Activated CD4-positive, alpha-beta memory T cell treated with anti-CD3 and anti-CD28 coated beads, Interleukin-2, amount 10 ng/mL, durations not matched to agents 7 days and 5 days (primary cell): Measurements from ENCODE around the gene PRELP. TPM values are rescaled to one million over a fixed set of nuclear protein-coding genes. Genes with fewer than 3 reads are reported as not detected.

Experiments
- CTCF ChIA-PET: fragments of 350-600 bp; sonication (Branson Sonifier 250); formaldehyde crosslinking; loops from one replicate; lab custom pipeline; 2021; ENCODE audit warnings: antibody characterized with exemption, inconsistent platforms; lab: Charles Lee
- POLR2A ChIA-PET: fragments of 350-600 bp; sonication (Branson Sonifier 250); formaldehyde crosslinking; loops from one replicate; lab custom pipeline; 2021; ENCODE audit warnings: antibody characterized with exemption; lab: Charles Lee
- DNase-seq: peaks from one replicate; pipeline ENCODE4 v3.0.0-alpha.2; 2020
- H3K27ac Mint-ChIP-seq: one replicate; pipeline ENCODE4 v1.8.0; 2021; ENCODE audit warnings: mild to moderate bottlenecking, mixed read lengths
- H3K27me3 Mint-ChIP-seq: one replicate; pipeline ENCODE4 v1.8.0; 2021; ENCODE audit warnings: mixed read lengths
- H3K36me3 Mint-ChIP-seq: one replicate; pipeline ENCODE4 v1.8.0; 2021; ENCODE audit warnings: low read depth, mixed read lengths
- H3K4me1 Mint-ChIP-seq: one replicate; pipeline ENCODE4 v1.8.0; 2021; ENCODE audit warnings: mixed read lengths
- H3K4me3 Mint-ChIP-seq: one replicate; pipeline ENCODE4 v1.8.0; 2021; ENCODE audit warnings: mild to moderate bottlenecking, mixed read lengths
- H3K9me3 Mint-ChIP-seq: one replicate; pipeline ENCODE4 v1.8.0; 2021; ENCODE audit warnings: mixed read lengths
- total RNA-seq, 2 experiments: library from RNA; stranded (reverse); gene quantifications; one replicate each; pipeline ENCODE4 v1.2.3, GENCODE V29; 2021

PRELP gene
- total RNA-seq, 2 experiments from 2014 or later = not detected

- no peak for DNase-seq
- Mint-ChIP-seq H3K4me3 (no peak overlapping the region), H3K9me3 (no peaks in the 10 kb centered on the region), H3K27ac (no peak overlapping the region), H3K4me1 (no peaks in the 10 kb centered on the region), H3K27me3 (peaks cover 12% of the 10 kb centered on the region), H3K36me3 (no peaks in the 10 kb centered on the region)
- CTCF ChIA-PET = no interaction called here
- POLR2A ChIA-PET = no interaction called here
These were observed 64.4 kb downstream of the PRELP start for GRCh38 chr1:203539831-203540546.

Other genes with a start within 250 kb of the PRELP start
- under 1 TPM; 0.15 to 0.55 TPM for gene CHIT1, start 246.1 kb upstream of the PRELP start, total RNA-seq
- 100 to 1,000 TPM; 116 TPM for gene BTG2, start 170.3 kb upstream of the PRELP start, total RNA-seq
- gene FMOD, start 124.7 kb upstream of the PRELP start, total RNA-seq = under 1 TPM; 0.23 to 0.45 TPM
- not detected for gene OPTC, start 18.3 kb downstream of the PRELP start, total RNA-seq
- 100 to 1,000 TPM; 112 to 116 TPM for gene ATP2B4, start 151.0 kb downstream of the PRELP start, total RNA-seq